CD4-positive, alpha-beta T cell (primary cell): Measurements from ENCODE around the gene OVCA2. TPM values are rescaled to one million over a fixed set of nuclear protein-coding genes. Genes with fewer than 3 reads are reported as not detected.

ENCODE experiments used
- ATAC-seq: fragments of 200-7000 bp; cut with Tn5 transposase; one replicate; pipeline ENCODE4 v1.10.0; 2022; ENCODE audit warnings: mild to moderate bottlenecking; ENCODE audit not compliant: poor library complexity
- CTCF ChIA-PET: fragments of 350-600 bp; sonication (Branson Sonifier 250); formaldehyde crosslinking; loops from one replicate; lab custom pipeline; 2021; ENCODE audit warnings: antibody characterized with exemption, inconsistent platforms; lab: Charles Lee
- POLR2A ChIA-PET: fragments of 350-600 bp; sonication (Branson Sonifier 250); formaldehyde crosslinking; loops from one replicate; lab custom pipeline; 2021; ENCODE audit warnings: antibody characterized with exemption, inconsistent platforms; lab: Charles Lee
- DNase-seq, 14 experiments: peaks; one replicate each; pipeline ENCODE4 v3.0.0-alpha.2; 2013 to 2020; ENCODE audit warnings: mixed read lengths in 2 of 14
- H3K27ac ChIP-seq, 2 donors: one replicate each; pipeline versions ENCODE4 v1.5.1 to v1.7.0; 2013; ENCODE audit warnings: low read length in 2 of 2, low read depth in 1 of 2, mild to moderate bottlenecking in 1 of 2
- H3K27me3 ChIP-seq, 2 experiments: 1 replicate in 1 of 2; 2 replicates in 1 of 2; pipeline versions ENCODE4 v1.6.1 to v1.7.0; 2013; ENCODE audit warnings: low read length in 2 of 2, control low read depth in 1 of 2, mild to moderate bottlenecking in 1 of 2, moderate library complexity in 1 of 2; ENCODE audit not compliant: insufficient read depth in 2 of 2, control insufficient read depth in 1 of 2
- H3K36me3 ChIP-seq: one replicate; pipeline ENCODE4 v1.6.1; 2013; ENCODE audit warnings: low read length, control low read depth; ENCODE audit not compliant: insufficient read depth
- H3K4me1 ChIP-seq: one replicate; pipeline ENCODE4 v1.6.1; 2013; ENCODE audit warnings: low read length, control low read depth; ENCODE audit not compliant: insufficient read depth
- H3K4me3 ChIP-seq: one replicate; pipeline ENCODE4 v1.5.1; 2013; ENCODE audit warnings: mild to moderate bottlenecking, low read length, moderate library complexity
- H3K9me3 ChIP-seq, 2 experiments: 1 replicate in 1 of 2; 2 replicates in 1 of 2; pipeline versions ENCODE4 v1.6.1 to v1.7.0; 2013; ENCODE audit warnings: low read length in 2 of 2, mild to moderate bottlenecking in 2 of 2, control low read depth in 1 of 2, moderate library complexity in 1 of 2; ENCODE audit not compliant: control insufficient read depth in 1 of 2, insufficient read depth in 1 of 2
- H3K27ac Mint-ChIP-seq: one replicate; pipeline ENCODE4 v1.8.0; 2020; ENCODE audit warnings: mixed read lengths
- H3K27me3 Mint-ChIP-seq: one replicate; pipeline ENCODE4 v1.8.0; 2021; ENCODE audit warnings: mixed read lengths
- H3K36me3 Mint-ChIP-seq: one replicate; pipeline ENCODE4 v1.8.0; 2021; ENCODE audit warnings: low read depth, mixed read lengths
- H3K4me1 Mint-ChIP-seq: one replicate; pipeline ENCODE4 v1.8.0; 2021; ENCODE audit warnings: low read depth, mixed read lengths
- H3K4me3 Mint-ChIP-seq: one replicate; pipeline ENCODE4 v1.8.0; 2020; ENCODE audit warnings: mild to moderate bottlenecking, mixed read lengths
- H3K9me3 Mint-ChIP-seq: one replicate; pipeline ENCODE4 v1.8.0; 2020; ENCODE audit warnings: mixed read lengths
- CTCF ChIP-seq: fragments of 200-600 bp; IDR thresholded peaks from one replicate; pipeline ENCODE4 v1.8.0; 2022; ENCODE audit warnings: antibody characterized with exemption, mild to moderate bottlenecking
- intact Hi-C, 2 experiments: fragments of 100-400 bp; cut with DNase I in 1 of 2; cut with micrococcal nuclease in 1 of 2; formaldehyde crosslinking; loops; one replicate each; pipeline versions ENCODE4 v1.15.1 to v1.9.0; 2023 to 2025; cut with DNase I, micrococcal nuclease
- total RNA-seq, 174 experiments: library from RNA in 2 of 174; stranded (reverse) in 2 of 174; gene quantifications; one replicate each; pipeline ENCODE4 v1.2.3 and lab custom pipeline; 2021 to 2026

Gene OVCA2
- total RNA-seq, 2 experiments from 2014 or later, result 34.4 to 35.1 TPM

GRCh38 chr17:2083613-2084035 is 41.8 kb downstream of the OVCA2 start:
- Mint-ChIP-seq H3K4me1 (peaks cover 14% of the 10 kb centered on the region), H3K4me3 (no peak overlapping the region), H3K9me3 (no peaks in the 10 kb centered on the region), H3K36me3 (peaks cover 82% of the 10 kb centered on the region), H3K27ac (peak overlapping the region; percentile 65), H3K27me3 (no peaks in the 10 kb centered on the region)
- no peak overlapping the region for H3K4me3 ChIP-seq
- intact Hi-C loops, result no loop called here
- H3K9me3 ChIP-seq, result no peaks in the 10 kb centered on the region
- ChIA-PET CTCF (no interaction called here), POLR2A (no interaction called here)
- ATAC-seq (no peak), DNase-seq (peak in 3 of 14 experiments; percentile 33 to 71 (median 60))
- no peak for TF ChIP-seq CTCF
- peaks cover 44% of the 10 kb centered on the region for H3K4me1 ChIP-seq
- H3K27ac ChIP-seq, result no peak overlapping the region
- no peaks in the 10 kb centered on the region for H3K27me3 ChIP-seq
- H3K36me3 ChIP-seq, result peaks cover 55% of the 10 kb centered on the region

GRCh38 chr17:2084036-2084765 is 42.4 kb downstream of the OVCA2 start:
- Histone ChIP-seq H3K27ac (no peak overlapping the region), H3K27me3 (no peaks in the 10 kb centered on the region), H3K36me3 (peaks cover 51% of the 10 kb centered on the region), H3K4me1 (peaks cover 50% of the 10 kb centered on the region), H3K4me3 (no peak overlapping the region), H3K9me3 (no peaks in the 10 kb centered on the region)
- H3K36me3 Mint-ChIP-seq, result peaks cover 76% of the 10 kb centered on the region
- ATAC-seq, result no peak
- ChIA-PET POLR2A (no interaction called here), CTCF (no interaction called here)
- no peaks in the 10 kb centered on the region for H3K27me3 Mint-ChIP-seq
- H3K4me1 Mint-ChIP-seq, result peaks cover 20% of the 10 kb centered on the region
- TF ChIP-seq CTCF, result no peak
- H3K9me3 Mint-ChIP-seq, result no peaks in the 10 kb centered on the region
- H3K4me3 Mint-ChIP-seq, result no peak overlapping the region
- peak overlapping the region; percentile 65 for H3K27ac Mint-ChIP-seq
- intact Hi-C loops, result no loop called here
- no peak for DNase-seq

GRCh38 chr17:2084766-2085647 is 43.2 kb downstream of the OVCA2 start:
- Mint-ChIP-seq H3K27me3 (no peaks in the 10 kb centered on the region), H3K4me3 (no peak overlapping the region), H3K27ac (no peak overlapping the region), H3K4me1 (peaks cover 28% of the 10 kb centered on the region), H3K36me3 (peaks cover 73% of the 10 kb centered on the region), H3K9me3 (no peaks in the 10 kb centered on the region)
- intact Hi-C loops, result no loop called here
- Histone ChIP-seq H3K9me3 (no peaks in the 10 kb centered on the region), H3K4me3 (no peak overlapping the region), H3K4me1 (peaks cover 56% of the 10 kb centered on the region), H3K27ac (no peak overlapping the region), H3K36me3 (peaks cover 51% of the 10 kb centered on the region), H3K27me3 (no peaks in the 10 kb centered on the region)
- ChIA-PET CTCF (no interaction called here), POLR2A (no interaction called here)
- no peak for TF ChIP-seq CTCF
- DNase-seq (no peak), ATAC-seq (no peak)
